ENCODE results near the gene CDKN2AIPNL. TPM values are rescaled to one million over a fixed set of nuclear protein-coding genes. Genes with fewer than 3 reads are reported as not detected.

The CDKN2AIPNL gene
- total and polyA plus RNA-seq, 2 of the 13 experiments (the other 11 are each of a cell fraction or from before 2014, with no cell fraction given): 17.4 to 46.5 TPM

- no peak for TF ChIP-seq ZNF558 (CRISPR knock-in tag; IDR thresholded peaks at IDR 0.05; ENCODE audit: borderline replicate concordance)
- no peak for TF ChIP-seq ZNF543 (CRISPR knock-in tag; IDR thresholded peaks at IDR 0.05)
- TF ChIP-seq GTF3A (CRISPR knock-in tag; conservative IDR thresholded peaks at IDR 0.05): no peak
- TF ChIP-seq, protein P1, sequence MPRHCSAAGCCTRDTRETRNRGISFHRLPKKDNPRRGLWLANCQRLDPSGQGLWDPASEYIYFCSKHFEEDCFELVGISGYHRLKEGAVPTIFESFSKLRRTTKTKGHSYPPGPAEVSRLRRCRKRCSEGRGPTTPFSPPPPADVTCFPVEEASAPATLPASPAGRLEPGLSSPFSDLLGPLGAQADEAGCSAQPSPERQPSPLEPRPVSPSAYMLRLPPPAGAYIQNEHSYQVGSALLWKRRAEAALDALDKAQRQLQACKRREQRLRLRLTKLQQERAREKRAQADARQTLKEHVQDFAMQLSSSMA (CRISPR knock-in tag; IDR thresholded peaks at IDR 0.05): no peak
- no peak for TF ChIP-seq ATRX (CRISPR knock-in tag; IDR thresholded peaks at IDR 0.05; ENCODE audit: borderline replicate concordance)
- TF ChIP-seq ARID4A (CRISPR knock-in tag; IDR thresholded peaks at IDR 0.05; ENCODE audit: borderline replicate concordance): no peak
- TF ChIP-seq MYPOP (CRISPR knock-in tag; IDR thresholded peaks at IDR 0.05): peak; percentile 36; the same call in 1 of the 2 replicates
- TF ChIP-seq ZNF713 (CRISPR knock-in tag; IDR thresholded peaks at IDR 0.05): no peak
- no peak for TF ChIP-seq TEAD2 (CRISPR knock-in tag; IDR thresholded peaks at IDR 0.05)
- TF ChIP-seq ZNF619 (CRISPR knock-in tag; IDR thresholded peaks at IDR 0.05): no peak
- no peak for TF ChIP-seq ZNF431 (CRISPR knock-in tag; IDR thresholded peaks at IDR 0.05; ENCODE audit: borderline replicate concordance, low read depth)
- no peak for TF ChIP-seq ZNF879 (CRISPR knock-in tag; IDR thresholded peaks at IDR 0.05)
- TF ChIP-seq ZNF20 (CRISPR knock-in tag; IDR thresholded peaks at IDR 0.05): no peak
- no peak for TF ChIP-seq GZF1 (CRISPR knock-in tag; IDR thresholded peaks at IDR 0.05)
- no peak for TF ChIP-seq MED8 (CRISPR knock-in tag; IDR thresholded peaks at IDR 0.05; ENCODE audit: insufficient replicate concordance)
- TF ChIP-seq ZNF7 (CRISPR knock-in tag; IDR thresholded peaks at IDR 0.05): no peak
- TF ChIP-seq ONECUT2 (CRISPR knock-in tag; IDR thresholded peaks at IDR 0.05): no peak
- TF ChIP-seq, protein P2, sequence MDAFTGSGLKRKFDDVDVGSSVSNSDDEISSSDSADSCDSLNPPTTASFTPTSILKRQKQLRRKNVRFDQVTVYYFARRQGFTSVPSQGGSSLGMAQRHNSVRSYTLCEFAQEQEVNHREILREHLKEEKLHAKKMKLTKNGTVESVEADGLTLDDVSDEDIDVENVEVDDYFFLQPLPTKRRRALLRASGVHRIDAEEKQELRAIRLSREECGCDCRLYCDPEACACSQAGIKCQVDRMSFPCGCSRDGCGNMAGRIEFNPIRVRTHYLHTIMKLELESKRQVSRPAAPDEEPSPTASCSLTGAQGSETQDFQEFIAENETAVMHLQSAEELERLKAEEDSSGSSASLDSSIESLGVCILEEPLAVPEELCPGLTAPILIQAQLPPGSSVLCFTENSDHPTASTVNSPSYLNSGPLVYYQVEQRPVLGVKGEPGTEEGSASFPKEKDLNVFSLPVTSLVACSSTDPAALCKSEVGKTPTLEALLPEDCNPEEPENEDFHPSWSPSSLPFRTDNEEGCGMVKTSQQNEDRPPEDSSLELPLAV (CRISPR knock-in tag; conservative IDR thresholded peaks at IDR 0.05; ENCODE audit: low read depth): no peak
- peak; percentile 48; the same call in 1 of the 2 replicates for TF ChIP-seq MXD4 (CRISPR knock-in tag; IDR thresholded peaks at IDR 0.05)
- TF ChIP-seq SOX5 (CRISPR knock-in tag; IDR thresholded peaks at IDR 0.05; ENCODE audit: borderline replicate concordance): no peak
- TF ChIP-seq GABPB1 (CRISPR knock-in tag; IDR thresholded peaks at IDR 0.05): peak; percentile 48
- TF ChIP-seq ZNF143 (CRISPR knock-in tag; IDR thresholded peaks at IDR 0.05): no peak
- no peak for TF ChIP-seq GTF2F1 (IDR thresholded peaks at IDR 0.05; ENCODE audit: low read length)
- no peak for TF ChIP-seq HNRNPUL1 (IDR thresholded peaks at IDR 0.05; ENCODE audit: low read depth, low read length)
Measured at GRCh38 chr5:134436523-134437339, 25.1 kb upstream of the CDKN2AIPNL start (continued).

Measured in HepG2 (cell line).